Measurements from ENCODE around the gene APBB2. TPM values are rescaled to one million over a fixed set of nuclear protein-coding genes. Genes with fewer than 3 reads are reported as not detected.

The APBB2 gene
- total and polyA plus RNA-seq, 2 experiments from 2014 or later, result 24.1 to 61.0 TPM

DNA sequence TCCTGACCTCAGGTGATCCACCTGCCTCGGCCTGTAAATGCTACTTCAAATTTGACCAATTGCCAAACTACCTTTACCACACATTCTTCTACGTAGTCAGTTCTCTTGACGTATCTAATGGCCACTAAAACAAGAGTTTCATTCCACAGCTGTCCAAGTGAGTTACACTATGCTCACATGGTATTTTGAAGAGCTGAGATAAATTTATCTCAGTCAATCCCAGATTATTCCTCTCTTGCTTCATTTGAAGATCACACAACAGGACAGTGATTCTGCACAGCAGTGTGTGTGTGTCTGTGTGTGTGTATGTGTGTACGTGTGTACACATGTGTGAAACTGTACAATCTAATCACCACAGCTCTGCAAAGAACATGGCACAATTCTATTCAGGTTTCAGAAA is 133.4 kb downstream of the APBB2 start:
- no peaks in the 10 kb centered on the region for H3K9me3 ChIP-seq (ENCODE audit: low read depth)
- H2AFZ ChIP-seq, result no peak overlapping the region
- peaks cover 91% of the 10 kb centered on the region for H3K79me2 ChIP-seq (ENCODE audit: insufficient read depth)
- no peaks in the 10 kb centered on the region for H3K4me1 ChIP-seq (ENCODE audit: insufficient read depth)
- TF ChIP-seq EZH2 (IDR thresholded peaks at IDR 0.05; ENCODE audit: insufficient read depth, poor library complexity, severe bottlenecking), result no peak
- TF ChIP-seq EZH2phosphoT487 (IDR thresholded peaks at IDR 0.05; ENCODE audit: insufficient read depth, low read depth), result no peak
- no peak overlapping the region for H3K9ac ChIP-seq
- WGBS, 2 experiments (ENCODE audit: low coverage in 1 of 2, low lambda C conversion rate in 2 of 2, missing lambda C conversion rate in 2 of 2), result 91 to 94% methylated on average over 4 of the region's 4 CpGs
- H3K27me3 ChIP-seq (replicated peaks; ENCODE audit: insufficient read depth), result no peaks in the 10 kb centered on the region
- no peak for DNase-seq
- no peak overlapping the region for H3K27ac ChIP-seq
- no peak overlapping the region for H3K4me2 ChIP-seq (ENCODE audit: unreplicated experiment)
- H4K20me1 ChIP-seq (ENCODE audit: insufficient read depth), result 0 out of 2 replicates have a peak, but pooled peaks cover 5% of the 10 kb centered on the region
- H3K36me3 ChIP-seq (ENCODE audit: low read depth), result 0 out of 2 replicates have a peak, but pooled peaks cover 3% of the 10 kb centered on the region
- H3F3A ChIP-seq (ENCODE audit: insufficient read depth), result no peaks in the 10 kb centered on the region
- no peaks in the 10 kb centered on the region for H3K9me2 ChIP-seq (ENCODE audit: insufficient read depth)
- no peak overlapping the region for H3K4me3 ChIP-seq
- in situ Hi-C loops (cut with MboI), result no loop called here

DNA sequence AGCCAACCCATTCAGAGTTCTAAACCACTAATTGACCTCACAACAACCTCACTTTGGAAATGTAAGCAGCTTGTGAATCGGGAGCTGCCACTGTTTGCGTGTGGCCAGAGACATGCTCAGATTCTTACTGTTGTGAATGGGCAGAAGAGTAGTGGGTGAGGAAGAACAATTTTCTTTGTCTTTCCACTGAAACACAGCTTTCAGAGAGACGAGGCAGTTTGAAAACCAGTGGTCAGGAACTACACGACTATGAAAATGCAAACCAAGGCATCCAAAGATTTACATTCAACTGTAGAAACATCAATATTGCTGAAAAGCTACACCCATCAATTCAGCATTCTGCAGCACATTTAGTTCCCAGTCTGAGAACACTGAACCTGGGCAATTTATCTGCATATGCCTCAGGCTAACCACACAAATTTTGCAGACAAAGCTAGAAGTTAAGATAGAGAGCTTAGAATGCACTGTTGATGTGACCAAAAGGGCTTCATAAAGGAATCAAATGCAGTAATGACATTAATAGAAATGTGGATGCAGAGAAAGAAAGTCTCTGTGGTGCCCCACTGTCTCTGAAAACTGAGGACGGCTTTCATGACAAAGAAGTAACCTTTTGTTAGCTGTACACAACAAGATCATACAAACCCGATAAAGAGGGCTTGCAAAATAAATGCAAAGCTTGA is 134.3 kb downstream of the APBB2 start:
- Histone ChIP-seq H3K9ac (no peak overlapping the region), H4K20me1 (ENCODE audit: insufficient read depth) (0 out of 2 replicates have a peak, but pooled peaks cover 5% of the 10 kb centered on the region), H3K27me3 (replicated peaks; ENCODE audit: insufficient read depth) (no peaks in the 10 kb centered on the region), H3K4me2 (ENCODE audit: unreplicated experiment) (no peak overlapping the region), H3F3A (ENCODE audit: insufficient read depth) (no peaks in the 10 kb centered on the region), H3K79me2 (ENCODE audit: insufficient read depth) (peaks cover 92% of the 10 kb centered on the region), H3K9me2 (ENCODE audit: insufficient read depth) (no peaks in the 10 kb centered on the region), H3K4me1 (ENCODE audit: insufficient read depth) (no peaks in the 10 kb centered on the region), H3K4me3 (no peak overlapping the region), H3K9me3 (ENCODE audit: low read depth) (no peaks in the 10 kb centered on the region), H3K27ac (no peak overlapping the region), H3K36me3 (ENCODE audit: low read depth) (no peaks in the 10 kb centered on the region), H2AFZ (no peak overlapping the region)
- in situ Hi-C loops (cut with MboI), result no loop called here
- no peak for TF ChIP-seq EZH2phosphoT487 (IDR thresholded peaks at IDR 0.05; ENCODE audit: insufficient read depth, low read depth)
- TF ChIP-seq EZH2 (IDR thresholded peaks at IDR 0.05; ENCODE audit: insufficient read depth, poor library complexity, severe bottlenecking), result no peak
- 87 to 89% methylated on average over 6 of the region's 6 CpGs for WGBS, 2 experiments (ENCODE audit: low coverage in 1 of 2, low lambda C conversion rate in 2 of 2, missing lambda C conversion rate in 2 of 2)
- DNase-seq, result no peak

DNA sequence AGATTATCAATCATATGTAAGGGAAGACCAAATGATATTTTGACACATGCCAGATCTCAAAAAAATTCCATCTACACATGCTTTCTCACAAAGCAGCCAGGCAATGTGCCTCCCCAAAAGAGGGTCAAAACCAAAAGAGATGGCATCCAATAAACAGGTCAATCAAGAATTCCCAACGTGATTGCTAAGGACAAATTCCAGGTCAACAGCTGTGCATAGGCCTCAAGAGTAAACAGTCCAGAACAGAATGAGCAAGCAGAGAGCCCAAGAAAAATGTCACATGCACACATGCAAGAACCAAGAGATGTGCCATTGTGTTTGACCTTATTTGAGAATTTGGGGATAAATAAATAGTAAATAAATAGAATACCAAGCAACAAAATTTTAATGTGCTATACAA is 136.7 kb downstream of the APBB2 start:
- no peak overlapping the region for H3K4me3 ChIP-seq
- H3K9me2 ChIP-seq (ENCODE audit: insufficient read depth), result no peaks in the 10 kb centered on the region
- no peaks in the 10 kb centered on the region for H3K36me3 ChIP-seq (ENCODE audit: low read depth)
- no peak overlapping the region for H3K9ac ChIP-seq
- H2AFZ ChIP-seq, result no peak overlapping the region
- H3K27me3 ChIP-seq (replicated peaks; ENCODE audit: insufficient read depth), result no peaks in the 10 kb centered on the region
- 38 to 52% methylated on average over 1 of the region's 1 CpG for WGBS, 2 experiments (ENCODE audit: low coverage in 1 of 2, low lambda C conversion rate in 2 of 2, missing lambda C conversion rate in 2 of 2)
- peaks cover 93% of the 10 kb centered on the region for H3K79me2 ChIP-seq (ENCODE audit: insufficient read depth)
- TF ChIP-seq EZH2phosphoT487 (IDR thresholded peaks at IDR 0.05; ENCODE audit: insufficient read depth, low read depth), result no peak
- no peak for TF ChIP-seq EZH2 (IDR thresholded peaks at IDR 0.05; ENCODE audit: insufficient read depth, poor library complexity, severe bottlenecking)
- no peaks in the 10 kb centered on the region for H3K4me1 ChIP-seq (ENCODE audit: insufficient read depth)
- no peaks in the 10 kb centered on the region for H3F3A ChIP-seq (ENCODE audit: insufficient read depth)
- no peak overlapping the region for H3K4me2 ChIP-seq (ENCODE audit: unreplicated experiment)
- H4K20me1 ChIP-seq (ENCODE audit: insufficient read depth), result 0 out of 2 replicates have a peak, but pooled peaks cover 5% of the 10 kb centered on the region
- no peaks in the 10 kb centered on the region for H3K9me3 ChIP-seq (ENCODE audit: low read depth)
- in situ Hi-C loops (cut with MboI), result no loop called here
- no peak overlapping the region for H3K27ac ChIP-seq
- DNase-seq, result no peak

DNA sequence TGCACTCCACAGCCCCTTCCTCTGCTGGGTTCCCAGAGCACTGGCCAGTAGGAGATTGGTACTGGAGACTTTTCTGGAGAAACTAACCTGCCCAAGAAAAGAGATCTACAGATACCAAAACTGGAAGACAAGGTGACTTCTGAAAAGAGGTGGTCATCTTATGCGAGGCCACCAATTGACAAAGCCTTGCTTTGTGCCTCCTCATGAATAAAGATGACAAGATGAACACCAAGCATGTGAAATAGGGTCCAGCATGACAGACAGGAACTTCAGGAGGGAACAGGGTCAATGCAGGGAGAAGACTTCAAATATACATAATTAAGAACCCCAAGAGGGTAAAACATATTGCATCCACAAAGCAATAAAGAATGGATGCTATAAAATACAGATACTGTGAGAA is 137.9 kb downstream of the APBB2 start:
- H3K9me2 ChIP-seq (ENCODE audit: insufficient read depth), result no peaks in the 10 kb centered on the region
- no peak overlapping the region for H3K9ac ChIP-seq
- no peaks in the 10 kb centered on the region for H3K4me1 ChIP-seq (ENCODE audit: insufficient read depth)
- no peaks in the 10 kb centered on the region for H3K27me3 ChIP-seq (replicated peaks; ENCODE audit: insufficient read depth)
- H3K79me2 ChIP-seq (ENCODE audit: insufficient read depth), result peaks cover 93% of the 10 kb centered on the region
- H2AFZ ChIP-seq, result no peak overlapping the region
- no peak for DNase-seq
- no peaks in the 10 kb centered on the region for H3F3A ChIP-seq (ENCODE audit: insufficient read depth)
- 0 out of 2 replicates have a peak, but pooled peaks cover 5% of the 10 kb centered on the region for H4K20me1 ChIP-seq (ENCODE audit: insufficient read depth)
- no peak overlapping the region for H3K4me2 ChIP-seq (ENCODE audit: unreplicated experiment)
- in situ Hi-C loops (cut with MboI), result no loop called here
- no peak overlapping the region for H3K4me3 ChIP-seq
- no peaks in the 10 kb centered on the region for H3K9me3 ChIP-seq (ENCODE audit: low read depth)
- no peak overlapping the region for H3K27ac ChIP-seq
- 96 to 100% methylated on average over 1 of the region's 1 CpG for WGBS, 2 experiments (ENCODE audit: low coverage in 1 of 2, low lambda C conversion rate in 2 of 2, missing lambda C conversion rate in 2 of 2)
- TF ChIP-seq EZH2 (IDR thresholded peaks at IDR 0.05; ENCODE audit: insufficient read depth, poor library complexity, severe bottlenecking) (no peak), EZH2phosphoT487 (IDR thresholded peaks at IDR 0.05; ENCODE audit: insufficient read depth, low read depth) (no peak)
- H3K36me3 ChIP-seq (ENCODE audit: low read depth), result no peaks in the 10 kb centered on the region
